CD4-positive, alpha-beta T cell treated with Interferon gamma for 1 hour (primary cell): ENCODE results near the gene CCDC38.
"Not testable (repeated sequence)": the region's sequence is repeated elsewhere in the genome, so short reads cannot be mapped to it uniquely, and the experiment has no call there.

Experiments used
- DNase-seq: peaks from one replicate; pipeline ENCODE4 v3.0.0-alpha.2; 2020

Gene CCDC38

DNA sequence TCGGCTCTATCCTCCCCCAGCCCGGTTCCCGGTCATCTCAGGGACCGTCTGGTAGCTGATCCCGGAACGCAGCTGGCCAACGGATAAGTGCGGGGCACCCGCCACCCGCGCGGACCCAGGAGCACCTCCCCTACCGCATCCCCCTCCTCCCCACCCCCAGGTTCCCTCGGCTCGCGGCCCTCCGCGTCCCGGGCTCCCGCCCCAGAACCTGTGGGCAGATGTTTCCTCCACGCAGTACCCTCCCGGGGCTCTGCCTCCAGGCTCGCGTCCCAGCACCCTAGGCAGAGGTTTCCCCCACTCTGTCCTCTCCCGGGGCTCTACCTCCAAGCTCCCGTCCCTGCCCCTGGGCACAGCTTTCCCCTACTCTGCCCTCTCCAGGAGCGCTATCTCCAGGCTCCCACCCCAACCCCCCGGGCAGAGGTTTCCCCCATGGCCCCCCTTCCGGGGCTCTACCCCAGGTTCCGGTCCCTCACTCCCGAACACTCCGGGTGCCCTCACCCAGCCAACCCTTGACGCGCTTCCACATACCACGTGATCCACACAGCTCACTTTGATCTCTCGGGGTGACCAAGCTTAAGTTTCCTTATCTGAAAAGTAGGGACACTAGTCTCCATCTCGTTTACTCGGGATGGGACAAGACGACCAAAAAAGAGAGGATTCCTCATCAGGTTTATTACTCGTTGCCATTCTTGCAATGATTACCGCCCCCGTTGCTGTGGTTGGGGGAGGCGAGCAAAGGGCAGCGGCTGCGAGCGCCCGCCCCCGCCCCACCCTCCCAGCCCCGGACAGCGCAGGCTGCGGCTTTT, at the start of gene CCDC38:
TSS of gene CCDC38 (minus strand) at position 91 of the 806 bp plus-strand sequence. CDS start 6,105 bp downstream, outside the sequence.
- peak; percentile 81 for DNase-seq

DNA sequence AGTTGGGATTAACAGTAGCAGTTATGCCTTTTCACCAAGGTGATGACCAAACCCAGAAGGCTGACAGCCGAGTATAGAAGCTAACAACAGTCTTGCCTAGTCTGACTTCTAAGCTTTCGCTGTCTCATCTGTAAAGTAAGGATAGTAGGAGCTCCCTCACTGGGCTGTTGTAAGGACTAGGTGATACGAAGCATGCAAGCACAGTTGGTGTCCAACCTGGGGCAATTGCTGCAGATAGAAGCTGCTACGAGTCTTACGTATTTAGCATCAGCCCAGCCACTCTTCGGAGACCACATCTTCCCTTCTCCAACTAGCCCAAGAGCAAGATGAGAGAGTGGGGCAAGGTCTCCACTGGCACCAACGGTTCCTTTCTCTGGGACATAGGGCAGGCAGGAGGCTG, 47.7 kb upstream of the CCDC38 start:
- no peak for DNase-seq

DNA sequence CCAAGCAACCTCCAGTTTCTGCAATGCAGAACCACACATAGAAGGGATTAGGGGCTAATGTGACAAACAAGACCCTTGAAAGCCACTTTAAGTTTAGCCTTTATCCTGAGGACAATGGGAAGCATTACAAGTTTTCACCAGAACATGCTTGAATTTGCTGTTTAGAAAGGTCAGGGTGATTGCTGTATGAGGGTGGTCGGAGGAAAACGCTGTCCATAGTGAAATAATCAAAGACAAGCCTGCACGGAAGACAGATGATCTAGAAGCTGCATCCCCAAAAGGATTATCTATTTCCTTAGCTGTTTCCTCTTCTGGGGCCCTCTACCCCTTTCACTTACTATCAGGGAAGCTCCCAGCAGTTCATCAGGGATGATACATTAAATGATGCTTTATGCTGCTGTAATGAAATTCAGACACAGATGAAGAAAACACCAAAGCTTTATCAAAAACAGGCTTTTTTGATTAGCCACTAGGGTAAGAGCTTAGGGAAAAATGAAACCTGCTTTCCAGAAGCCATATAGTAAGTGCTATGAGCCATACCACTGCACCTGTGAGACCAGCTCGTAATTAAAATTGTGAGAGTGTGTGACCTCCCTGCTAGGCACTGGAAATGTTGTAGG, 47.2 kb upstream of the CCDC38 start:
- no peak for DNase-seq

DNA sequence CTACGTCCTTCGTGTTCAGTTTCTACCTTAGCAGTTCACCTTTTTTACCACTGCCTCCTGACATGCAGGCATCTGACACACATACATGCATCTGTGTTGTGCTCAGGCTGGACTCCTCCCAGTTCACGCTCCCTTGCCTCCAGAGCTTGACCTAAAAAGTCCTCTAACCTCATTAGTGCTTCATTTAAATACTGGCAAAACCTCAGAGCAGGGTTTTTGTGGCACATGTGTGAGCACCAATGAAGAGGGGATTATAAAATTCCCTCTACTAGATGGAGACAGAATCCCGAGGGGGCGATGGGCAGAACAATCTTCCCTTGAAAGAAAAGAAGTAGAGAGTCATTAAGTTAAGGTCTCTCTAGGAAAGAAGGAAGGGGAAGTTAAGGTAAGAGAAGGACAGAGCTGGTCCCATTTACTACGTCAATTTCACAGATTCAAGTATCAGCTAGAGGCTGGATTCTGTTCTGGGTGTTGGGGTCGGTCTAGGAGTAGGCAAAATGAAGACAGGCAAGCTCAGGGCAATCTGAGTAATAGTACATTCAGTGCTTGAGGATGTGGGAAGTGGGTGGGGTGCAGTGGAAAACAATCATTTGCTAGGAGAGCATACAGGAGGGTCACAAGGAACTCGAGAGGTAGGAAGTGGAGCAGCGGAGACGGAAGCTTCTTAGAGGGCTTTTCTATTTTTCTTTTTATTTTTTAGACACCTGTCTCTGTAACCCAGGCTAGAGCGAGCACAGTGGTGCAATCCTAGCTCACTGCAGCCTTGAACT, 46.3 kb upstream of the CCDC38 start:
- DNase-seq: no peak

DNA sequence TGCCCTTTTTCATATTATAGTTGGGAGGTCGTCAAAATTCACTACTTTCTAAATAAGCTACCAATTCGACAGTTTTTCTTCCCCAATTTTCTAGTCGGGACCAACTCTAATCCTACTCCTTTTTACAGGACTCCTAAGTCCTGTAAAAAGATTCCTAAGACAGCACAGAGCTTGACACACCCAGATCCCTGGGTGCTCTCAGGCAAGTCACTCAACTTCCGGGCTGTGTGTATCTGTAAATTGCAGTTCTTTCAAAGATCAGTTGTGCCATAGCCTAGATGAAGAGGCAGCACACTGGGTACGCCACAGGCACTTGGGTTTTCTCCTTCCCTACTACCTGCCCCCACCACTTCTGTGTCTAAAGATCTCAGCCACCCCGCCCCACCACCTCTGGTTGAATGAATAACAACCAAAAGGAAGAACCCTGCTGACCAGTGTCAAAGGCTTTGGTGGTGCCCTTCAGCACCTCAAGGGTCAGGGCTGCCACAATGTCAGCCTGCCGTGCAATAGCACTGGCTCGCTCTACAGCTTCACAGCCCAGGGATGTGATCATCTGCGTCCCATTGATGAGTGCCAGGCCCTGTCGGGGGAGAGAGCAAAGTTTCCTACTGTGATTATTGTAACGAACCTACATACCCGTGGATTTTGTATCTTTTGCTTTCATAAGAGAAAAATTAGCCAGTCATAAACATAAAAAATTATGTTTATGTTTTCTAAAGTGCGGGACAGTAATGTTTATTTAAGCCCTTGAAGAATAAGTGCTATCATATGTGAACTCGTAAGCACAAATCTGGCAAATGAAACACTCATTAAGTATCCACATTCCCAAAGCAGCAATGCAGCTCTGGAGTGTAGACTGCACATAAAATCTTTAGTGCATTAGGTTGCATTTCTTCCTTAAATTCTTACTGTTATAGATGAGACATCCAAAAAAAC, 44.5 kb upstream of the CCDC38 start:
- DNase-seq: no peak

DNA sequence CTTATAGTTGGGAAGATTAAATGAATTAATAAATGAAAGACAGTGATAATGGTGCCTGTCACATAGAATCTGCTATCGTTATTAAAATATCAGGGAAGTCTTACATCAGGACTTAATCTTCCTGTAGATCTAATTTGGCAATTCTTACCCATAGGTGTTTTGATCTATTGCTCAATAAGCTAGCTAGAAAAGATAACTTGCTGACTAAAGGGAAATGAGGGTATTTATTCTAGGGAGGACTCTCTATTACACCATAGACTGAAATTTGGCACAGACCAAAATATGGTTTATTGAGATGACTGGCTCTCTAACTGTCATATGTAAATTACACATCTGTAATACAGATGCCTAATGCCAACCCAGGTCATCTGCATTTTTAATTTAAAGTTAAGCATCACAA, 42.3 kb upstream of the CCDC38 start:
- DNase-seq: no peak

DNA sequence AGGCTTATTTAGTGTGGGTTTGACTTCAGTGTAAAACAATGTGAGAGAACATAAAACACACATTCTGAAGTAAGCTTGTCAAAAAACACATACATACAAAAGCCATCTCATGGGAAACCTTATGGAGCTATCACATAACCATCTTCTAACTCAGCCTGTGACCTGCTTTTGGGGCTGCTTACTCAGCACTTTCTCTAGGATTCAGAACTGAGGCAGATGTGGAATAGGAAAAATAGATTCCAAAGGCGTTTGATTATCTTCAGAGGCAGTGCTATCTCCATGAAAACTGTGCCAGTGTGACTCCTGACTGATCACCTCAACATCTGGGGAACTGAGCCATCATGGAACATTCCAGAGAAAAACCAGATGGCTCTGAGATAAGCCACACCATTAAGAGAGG, 40.2 kb upstream of the CCDC38 start:
- no peak for DNase-seq

DNA sequence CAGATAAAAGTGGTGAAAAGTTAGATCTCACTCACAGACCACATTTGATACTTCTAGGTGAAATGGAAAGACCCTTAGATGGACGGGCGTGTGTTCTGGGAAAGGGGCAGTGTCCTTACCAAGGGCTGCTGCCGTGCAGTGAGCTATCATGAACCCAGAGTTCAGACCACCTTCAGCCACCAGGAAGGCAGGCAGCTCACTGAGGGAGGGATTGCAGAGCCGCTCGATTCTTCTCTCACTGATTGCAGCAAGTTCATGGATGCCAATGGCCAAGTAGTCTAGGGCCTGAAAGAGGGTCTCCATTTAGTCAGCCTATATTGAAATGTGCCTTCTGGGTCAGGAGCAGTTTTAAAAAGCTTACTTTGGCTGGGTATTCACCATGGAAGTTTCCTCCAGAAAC, 38.0 kb upstream of the CCDC38 start:
- DNase-seq: no peak

DNA sequence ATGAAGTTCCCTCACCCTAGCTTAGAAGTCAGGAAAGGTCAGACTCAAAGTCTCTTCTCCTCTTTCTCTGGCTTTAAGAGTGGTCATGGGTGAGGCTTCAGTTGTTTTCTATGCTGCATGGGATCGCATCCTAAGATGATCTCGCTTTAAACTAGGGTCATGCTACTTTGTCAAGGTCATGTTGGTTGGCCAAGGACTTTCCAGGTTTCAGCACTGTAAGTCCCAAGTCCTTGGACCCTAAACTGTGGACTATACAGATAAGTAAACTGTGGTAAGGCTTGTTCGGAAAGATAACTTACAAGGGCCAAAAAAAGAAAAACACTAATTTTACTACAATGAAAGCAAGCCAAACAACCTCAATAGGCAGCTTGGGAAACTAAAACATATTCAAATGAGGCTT, 36.4 kb upstream of the CCDC38 start:
- DNase-seq: no peak

DNA sequence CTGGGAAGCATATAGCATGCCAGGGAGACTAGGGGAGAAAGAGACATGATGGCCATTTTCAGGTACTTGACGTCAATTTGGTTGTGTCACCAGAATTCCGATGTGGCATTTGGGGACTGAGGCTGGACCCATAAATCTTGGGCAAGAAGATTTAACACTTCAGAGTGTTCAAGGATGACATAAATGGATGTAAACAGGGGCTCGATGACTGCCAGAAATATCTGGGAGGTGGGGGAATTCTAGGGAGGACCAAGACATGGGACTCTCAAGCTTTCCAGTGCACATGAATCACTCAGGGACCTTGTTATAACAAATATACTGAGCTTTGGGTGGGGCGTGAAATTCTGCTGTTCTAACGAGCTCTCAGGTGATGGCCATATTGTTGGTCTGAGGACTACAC, 35.9 kb upstream of the CCDC38 start:
- DNase-seq: no peak

DNA sequence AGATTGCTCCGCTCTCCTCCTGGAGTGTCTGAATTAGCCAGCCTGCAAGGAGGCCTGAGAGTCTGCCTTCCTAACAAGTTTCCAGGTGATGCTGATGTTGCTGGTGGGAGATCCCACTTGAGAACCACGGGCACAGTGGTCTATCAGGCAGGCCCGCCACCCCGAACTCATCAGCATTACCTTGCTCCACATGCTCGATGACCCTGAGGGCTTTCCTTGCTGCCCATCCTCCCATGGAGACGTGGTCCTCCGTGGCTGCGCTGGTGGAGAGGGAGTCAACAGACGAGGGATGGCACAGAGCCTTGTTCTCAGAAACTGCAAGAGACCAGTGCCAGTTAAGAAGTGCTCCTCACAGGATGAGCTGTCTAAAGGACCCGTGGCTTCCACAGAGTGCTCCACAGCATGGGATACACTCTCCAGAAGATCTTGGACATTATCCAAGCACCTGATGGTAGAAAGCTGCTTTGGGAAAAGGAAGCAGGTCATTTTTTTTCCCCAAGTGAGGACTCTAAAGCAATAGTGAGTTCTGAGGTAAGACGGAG, 35.4 kb upstream of the CCDC38 start:
- no peak for DNase-seq

DNA sequence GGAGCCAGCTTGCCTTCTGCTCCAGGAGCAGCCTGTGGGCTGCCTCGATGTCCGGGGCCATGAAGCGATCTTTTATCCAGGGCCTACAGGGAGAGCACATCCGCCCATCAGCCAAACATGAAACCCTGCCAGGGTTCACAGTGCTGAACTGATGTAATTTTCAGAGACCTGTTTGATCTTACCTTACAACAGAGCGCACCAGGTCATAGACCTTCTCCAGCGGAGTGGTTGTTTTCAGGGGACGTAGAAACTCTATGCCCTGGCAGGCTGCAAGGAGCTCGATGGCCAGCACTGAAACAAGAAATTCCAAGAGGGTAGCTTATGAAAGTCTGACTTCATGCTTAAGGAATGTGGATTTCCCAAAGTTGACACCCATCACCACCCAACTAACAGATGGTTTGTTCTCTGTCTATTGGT, 34.0 kb upstream of the CCDC38 start:
- no peak for DNase-seq

DNA sequence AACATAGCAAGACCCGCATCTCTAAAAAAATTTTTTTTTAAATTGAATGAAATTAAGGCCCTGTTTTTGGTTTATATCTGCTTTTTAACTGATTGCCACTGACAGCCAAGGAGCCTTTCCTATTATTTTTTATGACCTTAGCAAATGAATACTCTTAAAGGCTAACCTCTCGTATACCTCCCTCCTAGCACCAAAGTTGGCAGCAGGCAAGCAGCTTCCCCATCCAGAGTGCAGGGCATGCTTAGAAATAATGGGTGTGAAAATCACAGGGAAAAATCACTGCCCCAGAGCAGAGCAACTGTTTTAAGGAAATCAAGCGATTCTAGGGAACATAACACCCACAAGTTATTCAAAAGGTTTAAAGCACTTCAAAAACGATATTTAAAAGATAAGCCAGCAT, 33.1 kb upstream of the CCDC38 start:
- DNase-seq: no peak

DNA sequence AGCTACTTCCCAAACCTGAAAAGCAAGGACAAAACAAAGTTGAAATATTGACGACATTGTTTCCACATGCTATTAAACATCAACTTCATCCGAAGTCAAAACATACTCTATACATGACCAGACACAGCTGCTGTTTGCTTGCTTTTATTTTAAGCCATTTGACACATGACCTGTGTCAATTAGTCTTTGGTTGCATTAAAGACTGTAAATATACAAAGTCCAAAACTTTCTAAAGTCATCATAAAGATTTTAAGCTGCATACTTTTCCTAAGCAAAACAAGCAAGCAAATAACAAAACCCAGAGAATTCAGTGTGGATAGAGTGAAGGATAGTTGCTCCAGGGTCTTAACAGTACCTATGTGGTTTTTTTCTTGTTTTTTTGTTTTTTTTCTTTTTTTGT, 31.9 kb upstream of the CCDC38 start:
- DNase-seq: no peak

DNA sequence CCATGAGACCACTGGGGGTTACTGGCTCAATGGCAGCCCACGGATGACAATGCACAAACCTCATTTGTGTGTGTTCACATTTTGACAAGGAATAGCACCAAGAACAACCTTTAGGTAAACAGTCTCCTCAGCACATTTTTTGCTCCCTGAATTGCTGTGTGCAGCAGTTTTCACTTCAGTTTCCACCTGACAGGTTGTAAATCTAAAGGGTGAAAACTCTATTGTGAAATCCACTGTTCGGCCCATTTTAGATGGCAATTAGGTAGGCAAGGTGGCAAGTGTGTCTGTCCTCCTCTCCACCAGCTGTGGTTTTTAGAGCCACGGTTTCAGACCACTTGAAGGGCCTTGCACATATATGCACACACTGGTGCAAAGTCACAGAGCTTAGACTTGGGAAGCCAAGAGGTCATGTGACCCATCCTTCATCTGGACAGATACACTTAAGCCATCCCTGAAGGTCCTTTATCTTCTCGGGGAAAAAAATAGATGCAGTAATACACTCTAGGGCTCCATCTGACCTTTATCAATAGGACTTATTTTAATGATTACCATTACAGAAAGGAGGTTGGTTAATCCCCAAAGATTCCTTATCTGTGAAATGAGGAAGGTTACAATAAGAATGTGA, 30.5 kb upstream of the CCDC38 start:
- no peak for DNase-seq

DNA sequence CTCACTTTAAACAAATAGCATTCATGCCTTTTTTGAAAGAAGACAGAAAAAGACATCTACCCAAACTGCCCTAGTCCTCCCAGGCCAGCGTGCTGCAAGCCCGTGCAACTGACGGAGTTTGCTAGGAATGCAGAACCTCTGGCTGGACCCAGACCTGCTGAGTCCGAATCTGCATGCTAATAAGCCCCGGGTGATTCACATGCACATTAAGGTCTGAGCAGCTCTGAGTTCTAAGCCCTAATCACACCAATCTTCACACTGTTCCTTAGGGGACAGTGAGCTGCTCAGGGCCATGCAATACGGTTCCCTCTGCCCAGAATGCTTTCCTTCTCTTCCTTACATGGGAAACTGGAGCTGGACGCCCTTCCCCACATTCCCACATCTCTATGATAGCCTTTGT, 28.5 kb upstream of the CCDC38 start:
- DNase-seq: no peak

DNA sequence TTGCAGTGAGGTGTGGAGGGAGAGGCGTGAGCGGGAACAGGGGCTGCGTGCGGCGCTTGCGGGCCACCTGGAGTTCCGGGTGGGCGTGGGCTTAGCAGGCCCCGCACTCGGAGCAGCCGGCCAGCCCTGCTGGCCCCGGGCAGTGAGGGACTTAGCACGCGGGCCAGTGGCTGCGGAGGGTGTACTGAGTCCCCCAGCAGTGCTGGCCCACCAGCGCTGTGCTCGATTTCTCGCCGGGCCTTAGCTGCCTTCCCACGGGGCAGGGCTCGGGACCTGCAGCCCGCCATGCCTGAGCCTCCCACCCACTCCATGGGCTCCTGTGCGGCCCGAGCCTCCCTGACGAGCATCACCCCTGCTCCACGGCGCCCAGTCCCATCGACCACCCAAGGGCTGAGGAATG, 26.7 kb upstream of the CCDC38 start:
- not testable (repeated sequence) for DNase-seq

DNA sequence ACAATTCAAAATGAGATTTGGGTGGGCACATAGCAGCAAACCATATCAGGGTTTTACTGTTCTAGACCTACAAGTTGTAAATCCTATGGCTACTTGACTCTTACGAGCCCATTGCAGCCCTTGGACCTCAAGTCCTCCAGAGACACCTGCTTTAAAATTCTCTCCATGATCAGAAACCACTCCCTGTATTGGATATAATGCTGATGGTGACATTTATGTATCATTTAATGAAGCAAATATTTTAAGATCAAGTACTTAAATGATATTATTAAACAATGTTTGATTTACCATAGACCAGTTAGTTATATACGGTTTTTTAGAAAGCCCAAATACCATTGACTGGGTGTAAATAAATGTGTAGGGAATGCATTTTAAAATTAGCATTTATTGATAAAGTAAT, 24.9 kb upstream of the CCDC38 start:
- no peak for DNase-seq

DNA sequence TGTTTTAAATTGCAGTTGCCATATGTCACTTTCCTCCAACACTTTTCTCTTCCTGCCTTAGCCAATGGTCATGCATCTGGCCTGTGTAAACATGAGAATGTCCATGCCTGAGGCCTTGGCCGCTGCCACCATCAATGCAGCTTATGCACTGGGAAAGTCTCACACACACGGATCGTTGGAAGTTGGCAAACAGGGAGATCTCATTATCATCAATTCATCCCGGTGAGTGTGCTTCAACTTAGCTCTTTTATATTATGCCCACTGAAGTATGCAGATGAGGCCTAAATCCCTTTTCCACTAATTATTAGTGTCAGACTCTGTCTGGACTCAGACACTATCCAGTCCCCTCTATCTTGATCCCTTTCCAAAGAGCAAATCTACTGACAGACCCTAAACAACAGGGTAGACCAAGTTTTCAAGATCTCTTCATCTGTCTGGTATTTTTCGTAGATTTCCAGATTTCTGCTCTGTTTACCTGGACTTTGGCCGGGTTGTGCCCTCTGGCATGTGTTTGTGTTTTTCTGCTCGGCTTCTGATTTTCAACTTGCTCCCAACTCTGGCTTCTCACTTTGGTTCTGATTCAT, 24.0 kb upstream of the CCDC38 start:
- DNase-seq: no peak

DNA sequence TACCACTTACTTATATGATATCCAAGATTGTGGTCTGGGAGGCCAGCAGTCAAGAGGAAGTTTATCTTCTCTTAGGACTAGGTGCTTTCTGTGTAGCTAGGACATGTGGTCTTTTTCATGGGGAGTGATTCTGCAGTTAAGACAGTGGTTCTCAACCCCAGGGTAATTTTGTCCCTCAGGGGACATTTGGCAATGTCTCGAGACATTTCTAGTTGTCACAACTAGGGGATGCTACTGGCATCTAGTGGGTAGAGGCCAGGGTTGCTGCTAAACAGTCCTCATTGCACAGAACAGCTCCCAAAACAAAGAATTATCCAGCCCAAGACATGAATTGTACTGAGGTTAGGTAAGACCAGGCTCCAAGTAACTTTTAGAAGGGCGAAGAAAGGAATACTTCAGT, 20.7 kb upstream of the CCDC38 start:
- no peak for DNase-seq

DNA sequence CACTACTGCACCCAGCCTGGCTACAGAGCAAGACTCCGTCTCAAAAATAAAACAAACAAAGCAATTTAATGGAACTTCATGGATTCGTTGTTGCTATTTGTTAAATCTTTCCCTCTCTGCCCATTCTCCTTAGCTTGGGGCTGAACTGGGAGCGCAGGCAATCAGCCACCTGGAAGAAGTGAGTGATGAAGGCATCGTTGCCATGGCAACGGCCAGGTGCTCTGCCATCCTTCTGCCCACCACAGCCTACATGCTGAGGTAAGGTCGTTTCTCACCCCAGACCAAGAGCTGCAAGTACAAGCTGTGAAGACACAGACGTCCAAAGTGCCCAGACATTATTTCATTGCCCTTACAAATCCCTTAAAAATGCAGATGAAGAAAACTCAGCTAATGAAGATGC, 19.8 kb upstream of the CCDC38 start:
- DNase-seq: no peak

DNA sequence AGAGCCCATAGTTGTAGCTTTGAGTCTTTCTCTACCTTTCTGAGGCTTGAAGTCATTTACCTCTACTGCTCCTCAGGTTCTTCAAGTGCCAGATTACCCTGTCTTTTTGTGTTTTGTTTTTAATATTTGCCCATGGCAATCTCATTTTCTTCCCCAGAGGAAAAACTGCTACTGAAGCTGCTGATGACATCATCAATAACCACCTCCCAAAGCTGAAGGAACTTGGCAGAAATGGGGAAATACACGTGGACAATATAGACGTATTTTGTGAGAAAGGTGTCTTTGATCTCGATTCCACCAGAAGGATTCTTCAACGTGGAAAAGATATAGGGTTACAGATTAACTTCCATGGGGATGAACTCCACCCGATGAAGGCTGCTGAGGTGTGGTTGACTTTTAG, 17.8 kb upstream of the CCDC38 start:
- no peak for DNase-seq
